ENCODE measurements around the gene GRB7.

GRB7 gene

GRCh38 chr17:39772987-39773934 is 35.5 kb downstream of the GRB7 start:
- no peak for DNase-seq (ENCODE audit: low read depth, low spot score)

GRCh38 chr17:39774047-39774446 is 36.3 kb downstream of the GRB7 start:
- no peak for DNase-seq (ENCODE audit: low read depth, low spot score)

GRCh38 chr17:39775031-39775430 is 37.3 kb downstream of the GRB7 start:
- DNase-seq (ENCODE audit: low read depth, low spot score), result no peak

GRCh38 chr17:39776252-39776651 is 38.5 kb downstream of the GRB7 start:
- DNase-seq (ENCODE audit: low read depth, low spot score), result no peak

GRCh38 chr17:39777534-39778365 is 40.0 kb downstream of the GRB7 start:
- no peak for DNase-seq (ENCODE audit: low read depth, low spot score)

GRCh38 chr17:39781031-39781860 is 43.5 kb downstream of the GRB7 start:
- no peak for DNase-seq (ENCODE audit: low read depth, low spot score)

- no peak for DNase-seq (ENCODE audit: low read depth, low spot score)
Observed at GRCh38 chr17:39781861-39782213, 44.1 kb downstream of the GRB7 start.

GRCh38 chr17:39782481-39782880 is 44.7 kb downstream of the GRB7 start:
- DNase-seq (ENCODE audit: low read depth, low spot score), result no peak

GRCh38 chr17:39782980-39783379 is 45.2 kb downstream of the GRB7 start:
- no peak for DNase-seq (ENCODE audit: low read depth, low spot score)

- no peak for DNase-seq (ENCODE audit: low read depth, low spot score)
Observed at GRCh38 chr17:39787041-39787440, 49.3 kb downstream of the GRB7 start.

GRCh38 chr17:39787743-39788484 is 50.2 kb downstream of the GRB7 start:
- no peak for DNase-seq (ENCODE audit: low read depth, low spot score)

GRCh38 chr17:39791111-39791992 is 53.6 kb downstream of the GRB7 start:
- DNase-seq (ENCODE audit: low read depth, low spot score), result no peak

GRCh38 chr17:39792526-39793221 is 54.9 kb downstream of the GRB7 start:
- DNase-seq (ENCODE audit: low read depth, low spot score), result no peak

GRCh38 chr17:39793301-39793872 is 55.6 kb downstream of the GRB7 start:
- DNase-seq (ENCODE audit: low read depth, low spot score), result no peak

- no peak for DNase-seq (ENCODE audit: low read depth, low spot score)
Observed at GRCh38 chr17:39794249-39794970, 56.7 kb downstream of the GRB7 start.
